HEK293 (cell line): ENCODE results near the gene WWOX.

Experiments used
- BCL11B ChIP-seq: fragments of 450-650 bp; formaldehyde crosslinking; IDR thresholded peaks from 2 replicates; pipeline ENCODE4 v1.5.1; 2016; ENCODE audit warnings: low read depth, missing biosample characterization, missing genetic modification characterization
- FEZF1 ChIP-seq: fragments of 450-650 bp; formaldehyde crosslinking; IDR thresholded peaks from 2 replicates; pipeline ENCODE4 v1.5.1; 2016; ENCODE audit warnings: missing biosample characterization, missing genetic modification characterization
- GFI1B ChIP-seq: fragments of 450-650 bp; formaldehyde crosslinking; IDR thresholded peaks from 2 replicates; pipeline ENCODE4 v1.5.1; 2016; ENCODE audit warnings: missing biosample characterization, missing genetic modification characterization
- HOXD13 ChIP-seq: sonication (generic); formaldehyde crosslinking; IDR thresholded peaks from 2 replicates; pipeline ENCODE4 v1.8.0; 2022; ENCODE audit warnings: missing genetic modification reagents, borderline replicate concordance
- IKZF3 ChIP-seq: fragments of 450-650 bp; IDR thresholded peaks from 2 replicates; pipeline ENCODE4 v1.5.0; 2018; ENCODE audit warnings: missing biosample characterization, mild to moderate bottlenecking, missing genetic modification characterization, moderate library complexity
- KLF10 ChIP-seq: fragments of 450-650 bp; IDR thresholded peaks from 2 replicates; pipeline ENCODE4 v1.5.1; 2018; ENCODE audit warnings: missing biosample characterization, mild to moderate bottlenecking, missing genetic modification characterization
- KLF7 ChIP-seq: fragments of 450-650 bp; formaldehyde crosslinking; IDR thresholded peaks from 2 replicates; pipeline ENCODE4 v1.5.1; 2016; ENCODE audit warnings: missing biosample characterization, missing genetic modification characterization, borderline replicate concordance
- OSR2 ChIP-seq: fragments of 450-650 bp; formaldehyde crosslinking; IDR thresholded peaks from 2 replicates; pipeline ENCODE4 v1.5.1; 2016; ENCODE audit warnings: missing biosample characterization, missing genetic modification characterization
- SETDB1 ChIP-seq: IDR thresholded peaks from one replicate; pipeline ENCODE4 v1.6.1; 2017; ENCODE audit warnings: mild to moderate bottlenecking, low read length, moderate library complexity, mixed read lengths; ENCODE audit not compliant: insufficient read length
- YY2 ChIP-seq: fragments of 450-650 bp; formaldehyde crosslinking; IDR thresholded peaks from 2 replicates; pipeline ENCODE4 v1.5.1; 2016; ENCODE audit warnings: missing biosample characterization, missing genetic modification characterization
- ZEB2 ChIP-seq: fragments of 450-650 bp; formaldehyde crosslinking; IDR thresholded peaks from 2 replicates; pipeline ENCODE4 v1.5.1; 2016; ENCODE audit warnings: missing biosample characterization, missing genetic modification characterization
- ZFP3 ChIP-seq: fragments of 450-650 bp; formaldehyde crosslinking; IDR thresholded peaks from 2 replicates; pipeline ENCODE4 v1.5.1; 2016; ENCODE audit warnings: low read depth, missing biosample characterization, missing genetic modification characterization
- ZNF133 ChIP-seq: fragments of 450-650 bp; formaldehyde crosslinking; IDR thresholded peaks from 2 replicates; pipeline ENCODE4 v1.5.1; 2016; ENCODE audit warnings: missing biosample characterization, missing genetic modification characterization
- ZNF175 ChIP-seq: fragments of 450-650 bp; formaldehyde crosslinking; IDR thresholded peaks from 2 replicates; pipeline ENCODE4 v1.5.1; 2016; ENCODE audit warnings: missing biosample characterization, missing genetic modification characterization
- ZNF18 ChIP-seq: fragments of 450-650 bp; formaldehyde crosslinking; IDR thresholded peaks from 2 replicates; pipeline ENCODE4 v1.5.1; 2016; ENCODE audit warnings: missing biosample characterization, missing genetic modification characterization
- ZNF248 ChIP-seq: fragments of 450-650 bp; formaldehyde crosslinking; IDR thresholded peaks from 2 replicates; pipeline ENCODE4 v1.5.1; 2017; ENCODE audit warnings: missing biosample characterization, missing genetic modification characterization
- ZNF292 ChIP-seq: fragments of 450-650 bp; formaldehyde crosslinking; IDR thresholded peaks from 2 replicates; pipeline ENCODE4 v1.5.1; 2016; ENCODE audit warnings: low read depth, missing biosample characterization, missing genetic modification characterization, borderline replicate concordance
- ZNF302 ChIP-seq: fragments of 450-650 bp; formaldehyde crosslinking; IDR thresholded peaks from 2 replicates; pipeline ENCODE4 v1.5.1; 2016; ENCODE audit warnings: missing biosample characterization, missing genetic modification characterization, low read depth
- ZNF311 ChIP-seq: fragments of 450-650 bp; formaldehyde crosslinking; IDR thresholded peaks from 2 replicates; pipeline ENCODE4 v1.5.1; 2017; ENCODE audit warnings: missing biosample characterization, missing genetic modification characterization, borderline replicate concordance
- ZNF398 ChIP-seq: fragments of 450-650 bp; formaldehyde crosslinking; IDR thresholded peaks from 2 replicates; pipeline ENCODE4 v1.5.1; 2017; ENCODE audit warnings: missing biosample characterization, missing genetic modification characterization
- ZNF416 ChIP-seq: fragments of 450-650 bp; formaldehyde crosslinking; IDR thresholded peaks from 2 replicates; pipeline ENCODE4 v1.5.1; 2016; ENCODE audit warnings: missing biosample characterization, missing genetic modification characterization
- ZNF433 ChIP-seq: fragments of 450-650 bp; formaldehyde crosslinking; IDR thresholded peaks from 2 replicates; pipeline ENCODE4 v1.5.1; 2016; ENCODE audit warnings: missing biosample characterization, missing genetic modification characterization, low read depth
- ZNF473 ChIP-seq: fragments of 450-650 bp; formaldehyde crosslinking; IDR thresholded peaks from 2 replicates; pipeline ENCODE4 v1.5.1; 2017; ENCODE audit warnings: missing biosample characterization, missing genetic modification characterization
- ZNF558 ChIP-seq: fragments of 450-650 bp; formaldehyde crosslinking; IDR thresholded peaks from 2 replicates; pipeline ENCODE4 v1.5.1; 2016; ENCODE audit warnings: missing biosample characterization, missing genetic modification characterization
- ZNF560 ChIP-seq: fragments of 450-650 bp; formaldehyde crosslinking; IDR thresholded peaks from 2 replicates; pipeline ENCODE4 v1.5.1; 2017; ENCODE audit warnings: missing biosample characterization, missing genetic modification characterization, borderline replicate concordance
- ZNF585B ChIP-seq: fragments of 450-650 bp; formaldehyde crosslinking; IDR thresholded peaks from 2 replicates; pipeline ENCODE4 v1.5.1; 2016; ENCODE audit warnings: missing biosample characterization, missing genetic modification characterization
- ZNF624 ChIP-seq: fragments of 450-650 bp; formaldehyde crosslinking; IDR thresholded peaks from 2 replicates; pipeline ENCODE4 v1.5.1; 2017; ENCODE audit warnings: missing biosample characterization, missing genetic modification characterization
- ZNF626 ChIP-seq: fragments of 450-650 bp; sonication (Bioruptor Pico); formaldehyde crosslinking; IDR thresholded peaks from 2 replicates; pipeline ENCODE4 v1.5.1; 2018; ENCODE audit warnings: missing biosample characterization, missing genetic modification characterization, inconsistent platforms
- ZNF629 ChIP-seq: fragments of 450-650 bp; formaldehyde crosslinking; IDR thresholded peaks from 2 replicates; pipeline ENCODE4 v1.5.1; 2017; ENCODE audit warnings: missing biosample characterization, missing genetic modification characterization
- ZNF677 ChIP-seq: fragments of 450-650 bp; IDR thresholded peaks from 2 replicates; pipeline ENCODE4 v1.5.0; 2018; ENCODE audit warnings: missing biosample characterization, mild to moderate bottlenecking, missing genetic modification characterization, moderate library complexity
- ZNF701 ChIP-seq: fragments of 450-650 bp; formaldehyde crosslinking; IDR thresholded peaks from 2 replicates; pipeline ENCODE4 v1.5.1; 2016; ENCODE audit warnings: missing biosample characterization, missing genetic modification characterization
- ZNF707 ChIP-seq: fragments of 450-650 bp; formaldehyde crosslinking; IDR thresholded peaks from 2 replicates; pipeline ENCODE4 v1.5.1; 2016; ENCODE audit warnings: missing biosample characterization, missing genetic modification characterization
- ZNF747 ChIP-seq: fragments of 450-650 bp; formaldehyde crosslinking; IDR thresholded peaks from 2 replicates; pipeline ENCODE4 v1.5.1; 2016; ENCODE audit warnings: missing biosample characterization, missing genetic modification characterization
- ZNF837 ChIP-seq: fragments of 450-650 bp; formaldehyde crosslinking; IDR thresholded peaks from 2 replicates; pipeline ENCODE4 v1.5.1; 2016; ENCODE audit warnings: missing biosample characterization, missing genetic modification characterization
- ZSCAN30 ChIP-seq: fragments of 450-650 bp; IDR thresholded peaks from 2 replicates; pipeline ENCODE4 v1.5.1; 2018; ENCODE audit warnings: missing biosample characterization, mild to moderate bottlenecking, missing genetic modification characterization, moderate library complexity
- TF ChIP-seq, protein P1 (sequence below): fragments of 450-650 bp; formaldehyde crosslinking; optimal IDR thresholded peaks from 2 replicates; pipeline ENCODE3; 2016; ENCODE audit warnings: missing biosample characterization, mild to moderate bottlenecking, missing genetic modification characterization
- TF ChIP-seq, protein P2 (sequence below): fragments of 450-650 bp; formaldehyde crosslinking; IDR thresholded peaks from 2 replicates; pipeline ENCODE4 v1.5.1; 2017; ENCODE audit warnings: missing biosample characterization, missing genetic modification characterization

WWOX gene

DNA sequence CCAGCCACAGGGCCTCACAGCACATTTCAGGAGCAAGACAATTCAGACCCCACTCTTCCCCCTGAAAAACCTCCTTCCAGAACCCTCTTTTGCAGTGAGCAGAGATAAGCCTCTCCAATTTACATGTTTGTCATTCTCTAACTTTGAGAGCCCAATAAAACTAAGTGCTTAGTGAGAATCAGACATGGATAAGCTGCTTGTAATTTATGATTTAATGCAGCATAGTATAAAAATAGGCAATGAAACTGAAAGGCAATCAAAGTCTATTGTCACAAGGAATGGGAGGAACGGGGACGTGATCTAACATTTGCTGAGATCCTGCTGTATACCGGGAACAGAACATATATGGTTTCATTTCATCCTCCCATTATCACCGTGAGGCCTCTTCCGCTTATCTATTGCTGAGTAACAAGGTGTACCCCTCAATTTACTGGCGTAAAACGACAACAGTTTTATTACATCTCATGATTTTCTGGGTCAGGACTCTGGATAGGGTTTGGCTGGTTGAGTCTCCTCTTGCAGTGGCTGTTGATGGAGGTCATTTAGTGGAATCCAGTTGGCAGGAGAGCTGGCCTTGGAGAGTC is 903.7 kb downstream of the WWOX start (continued):
- TF ChIP-seq BCL11B (tag by site-specific recombination) (peak; percentile 36; the same call in 1 of the 2 replicates), ZSCAN30 (tag by site-specific recombination) (peak; percentile 11; the same call in 1 of the 2 replicates), ZNF837 (tag by site-specific recombination) (no peak), ZNF416 (tag by site-specific recombination) (no peak), ZNF558 (no peak), ZFP3 (tag by site-specific recombination) (no peak), ZNF626 (tag by site-specific recombination) (no peak), ZNF398 (tag by site-specific recombination) (no peak), ZNF292 (tag by site-specific recombination) (no peak), IKZF3 (0 out of 2 replicates have a peak, but pooled peaks have one; percentile 28), ZNF560 (tag by site-specific recombination) (no peak), SETDB1 (no peak), ZNF473 (no peak), HOXD13 (CRISPR knock-in tag) (no peak), KLF7 (tag by site-specific recombination) (no peak), OSR2 (tag by site-specific recombination) (peak; percentile 29; the same call in 1 of the 2 replicates), ZNF175 (tag by site-specific recombination) (no peak), ZNF707 (tag by site-specific recombination) (no peak), YY2 (no peak), ZNF585B (no peak), ZNF629 (tag by site-specific recombination) (no peak), ZNF624 (tag by site-specific recombination) (no peak), ZNF311 (no peak), ZNF18 (tag by site-specific recombination) (0 out of 2 replicates have a peak, but pooled peaks have one; percentile 30), KLF10 (no peak), FEZF1 (tag by site-specific recombination) (peak; percentile 73), ZEB2 (tag by site-specific recombination) (no peak), ZNF747 (tag by site-specific recombination) (no peak), ZNF133 (tag by site-specific recombination) (no peak), GFI1B (tag by site-specific recombination) (no peak), ZNF701 (no peak), ZNF248 (tag by site-specific recombination) (no peak), ZNF302 (tag by site-specific recombination) (no peak), ZNF677 (no peak), ZNF433 (tag by site-specific recombination) (no peak)
- TF ChIP-seq, protein P1, sequence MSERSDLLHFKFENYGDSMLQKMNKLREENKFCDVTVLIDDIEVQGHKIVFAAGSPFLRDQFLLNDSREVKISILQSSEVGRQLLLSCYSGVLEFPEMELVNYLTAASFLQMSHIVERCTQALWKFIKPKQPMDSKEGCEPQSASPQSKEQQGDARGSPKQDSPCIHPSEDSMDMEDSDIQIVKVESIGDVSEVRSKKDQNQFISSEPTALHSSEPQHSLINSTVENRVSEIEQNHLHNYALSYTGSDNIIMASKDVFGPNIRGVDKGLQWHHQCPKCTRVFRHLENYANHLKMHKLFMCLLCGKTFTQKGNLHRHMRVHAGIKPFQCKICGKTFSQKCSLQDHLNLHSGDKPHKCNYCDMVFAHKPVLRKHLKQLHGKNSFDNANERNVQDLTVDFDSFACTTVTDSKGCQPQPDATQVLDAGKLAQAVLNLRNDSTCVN = no peak
- TF ChIP-seq, protein P2, sequence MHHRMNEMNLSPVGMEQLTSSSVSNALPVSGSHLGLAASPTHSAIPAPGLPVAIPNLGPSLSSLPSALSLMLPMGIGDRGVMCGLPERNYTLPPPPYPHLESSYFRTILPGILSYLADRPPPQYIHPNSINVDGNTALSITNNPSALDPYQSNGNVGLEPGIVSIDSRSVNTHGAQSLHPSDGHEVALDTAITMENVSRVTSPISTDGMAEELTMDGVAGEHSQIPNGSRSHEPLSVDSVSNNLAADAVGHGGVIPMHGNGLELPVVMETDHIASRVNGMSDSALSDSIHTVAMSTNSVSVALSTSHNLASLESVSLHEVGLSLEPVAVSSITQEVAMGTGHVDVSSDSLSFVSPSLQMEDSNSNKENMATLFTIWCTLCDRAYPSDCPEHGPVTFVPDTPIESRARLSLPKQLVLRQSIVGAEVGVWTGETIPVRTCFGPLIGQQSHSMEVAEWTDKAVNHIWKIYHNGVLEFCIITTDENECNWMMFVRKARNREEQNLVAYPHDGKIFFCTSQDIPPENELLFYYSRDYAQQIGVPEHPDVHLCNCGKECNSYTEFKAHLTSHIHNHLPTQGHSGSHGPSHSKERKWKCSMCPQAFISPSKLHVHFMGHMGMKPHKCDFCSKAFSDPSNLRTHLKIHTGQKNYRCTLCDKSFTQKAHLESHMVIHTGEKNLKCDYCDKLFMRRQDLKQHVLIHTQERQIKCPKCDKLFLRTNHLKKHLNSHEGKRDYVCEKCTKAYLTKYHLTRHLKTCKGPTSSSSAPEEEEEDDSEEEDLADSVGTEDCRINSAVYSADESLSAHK (tag by site-specific recombination) = peak; percentile 57; the same call in 1 of the 2 replicates
